Measurements from ENCODE around the gene RAB1A. TPM values are rescaled to one million over a fixed set of nuclear protein-coding genes. Genes with fewer than 3 reads are reported as not detected.

The RAB1A gene
- total RNA-seq, 1 donor from 2014 or later, result 119 TPM

DNA sequence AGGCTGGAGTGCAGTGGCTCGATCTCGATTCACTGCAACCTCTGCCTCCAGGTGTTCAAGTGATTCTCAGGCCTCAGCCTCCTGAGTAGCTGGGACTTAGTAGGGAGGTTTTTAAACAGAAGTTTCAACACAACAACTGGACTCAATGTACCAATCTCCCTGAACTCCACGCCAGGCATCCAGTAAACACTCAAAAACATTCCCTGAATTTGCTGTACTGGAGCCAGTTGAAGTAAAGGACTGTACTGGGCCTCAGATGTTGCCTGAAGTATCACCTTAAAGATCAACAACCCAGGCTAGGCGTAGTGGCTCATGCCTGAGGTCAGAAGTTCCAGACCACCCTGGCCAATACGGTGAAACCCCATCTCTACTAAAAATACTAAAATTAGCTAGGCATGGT lies 22.4 kb downstream of the RAB1A start:
- ATAC-seq, result peak; percentile 42
- intact Hi-C loops (cut with DNase I), result no loop called here
- no peak for DNase-seq (ENCODE audit: missing footprints)

- intact Hi-C loops (cut with DNase I), result no loop called here
- DNase-seq (ENCODE audit: missing footprints), result no peak
- ATAC-seq, result no peak
Measured at GRCh38 chr2:65103013-65103715, 26.7 kb downstream of the RAB1A start.

DNA sequence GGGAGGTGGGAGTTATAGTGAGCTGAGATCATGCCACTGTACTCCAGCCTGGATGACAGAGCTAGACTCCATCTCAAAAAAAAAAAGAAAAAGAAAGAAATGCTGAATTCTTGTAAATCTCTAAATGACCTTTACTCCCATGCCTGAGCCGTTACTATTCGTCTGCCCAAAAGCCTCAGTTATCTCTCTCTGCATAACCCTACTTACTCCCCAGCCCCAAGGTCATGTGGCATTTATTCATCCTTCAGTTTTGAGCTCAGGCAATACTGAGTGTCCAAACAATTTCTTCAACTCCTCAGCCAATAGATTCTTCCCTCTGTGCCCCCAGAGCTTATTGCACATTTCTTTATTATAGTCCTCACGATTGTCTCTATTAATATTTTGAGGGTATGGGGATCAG lies 28.8 kb downstream of the RAB1A start:
- no peak for DNase-seq (ENCODE audit: missing footprints)
- intact Hi-C loops (cut with DNase I), result no loop called here
- no peak for ATAC-seq

DNA sequence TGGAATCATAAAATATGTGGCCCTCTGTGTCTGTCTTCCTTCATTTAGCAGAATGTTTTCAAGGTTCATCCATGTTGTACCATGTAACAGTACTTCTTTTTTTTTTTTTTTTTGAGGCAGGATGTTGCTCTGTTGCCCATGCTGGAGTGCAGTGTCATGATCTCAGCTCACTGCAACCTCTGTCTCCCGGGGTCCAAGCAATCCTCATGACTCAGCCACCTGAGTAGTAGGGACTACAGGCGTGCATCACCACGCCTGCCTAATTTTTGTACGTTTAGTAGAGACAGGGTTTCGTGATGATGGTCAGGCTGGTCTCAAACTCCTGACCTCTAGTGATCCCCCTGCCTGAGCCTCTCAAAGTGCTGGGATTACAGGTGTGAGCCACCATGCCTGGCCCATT lies 31.2 kb downstream of the RAB1A start:
- peak; percentile 37 for ATAC-seq
- DNase-seq (ENCODE audit: missing footprints), result no peak
- intact Hi-C loops (cut with DNase I), result no loop called here

DNA sequence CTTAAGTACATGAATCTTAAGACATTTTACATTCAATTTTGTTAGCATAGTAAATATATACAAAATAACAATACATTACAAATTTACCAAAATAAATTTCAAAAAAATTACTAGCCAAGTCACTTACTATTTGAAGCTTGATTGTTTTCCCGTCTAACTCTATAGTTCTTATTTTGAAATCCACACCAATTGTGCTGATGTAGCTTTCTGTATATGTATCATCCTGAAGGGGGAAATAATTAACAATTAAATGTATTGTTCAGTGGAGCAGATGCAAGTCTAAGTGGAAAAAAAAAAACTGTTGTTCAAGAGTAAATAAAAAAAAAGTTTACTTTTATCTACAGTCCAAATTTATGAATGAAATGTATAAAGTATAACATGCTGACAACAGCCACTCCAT lies 32.1 kb downstream of the RAB1A start:
- ATAC-seq (no peak), DNase-seq (ENCODE audit: missing footprints) (no peak)
- intact Hi-C loops (cut with DNase I), result no loop called here

DNA sequence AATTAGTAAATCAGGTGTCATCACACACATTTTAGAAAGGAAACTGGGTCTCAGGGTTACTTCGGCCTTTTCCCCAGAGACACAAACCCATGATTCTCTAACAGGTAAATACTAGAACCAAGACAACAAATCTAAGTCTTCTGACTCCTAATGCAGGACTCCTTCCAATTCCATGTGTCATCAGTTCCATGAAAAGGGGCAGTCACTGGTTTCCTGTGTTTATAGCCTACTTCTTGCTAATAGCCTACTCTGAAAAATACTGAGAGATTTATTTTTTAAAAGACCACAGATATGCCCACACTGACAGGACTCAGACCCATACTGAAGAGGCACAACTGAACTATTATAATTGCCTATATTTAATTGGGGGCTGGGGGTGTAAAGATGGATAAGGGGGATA lies 33.0 kb downstream of the RAB1A start:
- ATAC-seq (no peak), DNase-seq (ENCODE audit: missing footprints) (no peak)
- intact Hi-C loops (cut with DNase I), result no loop called here

- intact Hi-C loops (cut with DNase I), result no loop called here
- DNase-seq (ENCODE audit: missing footprints), result no peak
- no peak for ATAC-seq
Measured at GRCh38 chr2:65093211-65093610, 36.7 kb downstream of the RAB1A start.

DNA sequence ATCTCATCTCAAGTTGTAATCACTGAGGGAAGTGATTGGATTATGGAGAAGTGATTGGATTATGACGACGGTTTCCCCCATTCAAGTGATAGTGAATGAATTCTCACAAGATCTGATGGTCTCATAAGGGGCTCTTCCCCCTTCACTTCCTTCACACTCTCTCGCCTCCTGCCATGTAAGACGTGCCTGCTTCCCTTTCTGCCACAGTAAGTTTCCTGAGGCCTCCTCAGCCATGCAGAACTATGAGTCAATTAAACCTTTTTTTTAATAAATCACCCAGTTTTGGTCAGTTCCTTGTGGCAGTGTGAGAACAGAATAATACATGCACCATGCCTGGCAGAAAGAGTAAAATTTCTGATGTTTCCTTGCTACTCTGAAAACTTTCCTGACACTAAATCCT lies 37.1 kb downstream of the RAB1A start:
- intact Hi-C loops (cut with DNase I), result no loop called here
- DNase-seq (ENCODE audit: missing footprints), result no peak
- no peak for ATAC-seq

- intact Hi-C loops (cut with DNase I), result no loop called here
- ATAC-seq (no peak), DNase-seq (ENCODE audit: missing footprints) (no peak)
Measured at GRCh38 chr2:65085148-65085547, 44.8 kb downstream of the RAB1A start.

GRCh38 chr2:65081232-65081685 lies 48.6 kb downstream of the RAB1A start:
- peak; percentile 77 for ATAC-seq
- DNase-seq (ENCODE audit: missing footprints), result no peak
- intact Hi-C loops (cut with DNase I), result no loop called here

GRCh38 chr2:65079017-65079416 lies 50.9 kb downstream of the RAB1A start:
- no peak for DNase-seq (ENCODE audit: missing footprints)
- intact Hi-C loops (cut with DNase I), result no loop called here
- ATAC-seq, result no peak

DNA sequence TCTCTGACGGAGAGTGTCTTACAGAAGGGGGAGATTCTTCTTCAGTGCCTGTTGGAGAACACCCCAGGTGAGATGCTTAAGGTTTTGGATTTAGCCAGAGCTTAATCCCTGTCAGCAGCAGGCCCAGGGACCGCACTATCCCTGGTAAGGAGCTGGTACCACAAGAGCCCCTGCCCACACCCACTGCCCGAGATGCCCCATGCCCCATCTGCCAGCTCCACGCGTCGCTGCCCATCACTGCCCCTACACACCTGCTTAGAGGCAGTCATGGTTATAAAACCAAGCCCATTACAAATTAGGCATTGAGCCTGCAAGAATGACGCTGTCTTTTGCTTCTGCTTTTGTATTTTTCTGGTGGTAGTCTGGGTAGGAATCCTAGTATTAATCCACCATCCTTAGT lies 52.0 kb downstream of the RAB1A start:
- no peak for ATAC-seq
- intact Hi-C loops (cut with DNase I), result no loop called here
- no peak for DNase-seq (ENCODE audit: missing footprints)

GRCh38 chr2:65076345-65076710 lies 53.6 kb downstream of the RAB1A start:
- DNase-seq (ENCODE audit: missing footprints) (no peak), ATAC-seq (no peak)
- intact Hi-C loops (cut with DNase I), result no loop called here

- intact Hi-C loops (cut with DNase I), result no loop called here
- ATAC-seq (peak; percentile 78), DNase-seq (ENCODE audit: missing footprints) (no peak)
Measured at GRCh38 chr2:65075605-65076344, 54.1 kb downstream of the RAB1A start.

DNA sequence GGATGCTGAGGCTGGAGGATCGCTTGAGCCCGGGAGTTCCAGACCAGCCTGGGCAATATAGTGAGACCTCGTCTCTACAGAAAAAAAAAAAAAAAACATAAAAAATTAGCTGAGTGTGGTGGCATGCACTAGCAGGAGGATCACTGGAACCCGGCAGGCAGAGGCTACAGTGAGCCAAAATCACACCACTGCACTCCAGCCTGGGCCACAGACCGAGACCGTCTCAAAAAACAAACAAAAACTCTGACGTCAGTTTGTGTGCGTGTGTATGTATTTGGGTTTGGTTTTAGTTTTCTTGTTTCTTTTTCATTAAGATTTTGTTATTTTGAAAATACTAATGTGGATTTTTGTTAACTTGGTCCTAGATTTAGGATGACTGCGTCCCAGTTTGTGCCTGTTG lies 54.7 kb downstream of the RAB1A start:
- intact Hi-C loops (cut with DNase I), result no loop called here

GRCh38 chr2:65073879-65074565 lies 55.9 kb downstream of the RAB1A start:
- intact Hi-C loops (cut with DNase I), result loop anchor here (5.0 kb wide), 1 partner anchor 58 kb away; the partner anchor contains the start of gene RAB1A
- ATAC-seq (no peak), DNase-seq (ENCODE audit: missing footprints) (no peak)

More for the DNA sequence above, 54.7 kb downstream of the RAB1A start:
- DNase-seq (ENCODE audit: missing footprints), result no peak
- no peak for ATAC-seq

DNA sequence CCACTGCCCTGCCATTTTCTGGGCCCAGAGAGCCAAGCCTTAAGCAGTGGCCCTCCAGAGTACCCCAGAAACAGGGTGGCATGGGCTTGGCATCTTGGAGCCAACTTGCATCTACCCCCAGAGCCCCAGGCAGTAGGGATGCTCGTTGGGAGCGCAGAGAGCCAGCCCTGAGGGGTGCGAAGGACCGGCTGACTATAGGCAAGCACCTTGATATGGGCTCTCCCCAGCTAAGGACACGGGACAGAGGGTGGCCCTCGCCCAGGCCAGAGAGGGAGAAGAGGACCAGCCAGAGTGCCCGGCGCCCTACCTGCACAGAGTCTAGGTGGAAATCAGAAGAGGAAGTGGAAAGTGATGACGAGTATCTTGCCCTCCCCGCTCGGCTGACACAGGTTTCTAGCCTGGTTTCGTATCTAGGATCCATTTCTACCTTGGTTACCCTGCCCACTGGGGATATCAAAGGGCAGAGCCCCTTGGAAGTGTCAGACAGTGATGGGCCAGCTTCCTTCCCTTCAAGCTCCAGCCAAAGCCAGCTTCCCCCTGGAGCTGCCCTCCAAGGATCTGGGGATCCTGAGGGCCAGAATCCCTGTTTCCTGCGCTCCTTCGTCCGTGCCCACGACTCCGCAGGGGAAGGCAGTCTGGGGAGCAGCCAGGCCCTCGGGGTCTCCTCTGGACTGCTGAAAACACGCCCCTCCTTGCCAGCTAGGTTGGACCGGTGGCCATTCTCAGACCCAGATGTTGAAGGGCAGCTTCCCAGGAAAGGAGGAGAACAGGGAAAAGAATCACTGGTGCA lies 57.5 kb downstream of the RAB1A start:
- ATAC-seq (no peak), DNase-seq (ENCODE audit: missing footprints) (no peak)
- intact Hi-C loops (cut with DNase I), result loop anchor here (5.0 kb wide), 1 partner anchor 60 kb away; the partner anchor contains the start of gene RAB1A

DNA sequence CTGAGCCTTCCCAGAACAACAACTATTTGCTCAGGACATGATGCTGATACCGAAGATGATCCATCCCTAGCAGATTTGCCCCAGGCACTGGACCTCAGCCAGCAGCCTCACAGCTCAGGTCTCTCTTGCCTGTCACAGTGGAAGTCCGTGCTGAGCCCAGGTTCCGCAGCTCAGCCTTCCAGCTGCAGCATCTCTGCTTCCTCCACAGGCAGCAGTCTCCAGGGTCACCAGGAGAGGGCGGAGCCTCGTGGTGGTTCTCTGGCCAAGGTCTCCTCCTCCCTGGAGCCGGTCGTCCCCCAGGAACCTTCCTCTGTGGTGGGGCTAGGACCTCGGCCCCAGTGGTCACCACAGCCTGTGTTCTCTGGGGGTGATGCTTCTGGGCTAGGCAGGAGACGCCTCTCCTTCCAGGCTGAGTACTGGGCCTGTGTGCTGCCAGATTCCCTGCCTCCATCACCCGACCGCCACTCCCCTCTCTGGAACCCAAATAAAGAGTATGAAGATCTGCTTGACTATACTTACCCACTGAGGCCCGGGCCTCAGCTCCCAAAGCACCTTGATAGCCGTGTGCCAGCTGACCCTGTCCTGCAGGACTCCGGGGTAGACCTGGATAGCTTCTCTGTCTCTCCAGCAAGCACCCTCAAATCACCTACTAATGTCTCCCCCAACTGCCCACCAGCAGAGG lies 58.3 kb downstream of the RAB1A start:
- intact Hi-C loops (cut with DNase I), result loop anchor here (5.0 kb wide), 1 partner anchor 61 kb away; the partner anchor contains the start of gene RAB1A
- DNase-seq (ENCODE audit: missing footprints) (no peak), ATAC-seq (no peak)
